ENCODE results near the gene BIVM.

GRCh38 chr13:102771298-102772041, 27.4 kb upstream of the BIVM start:
- TF ChIP-seq POLR2AphosphoS5 (IDR thresholded peaks at IDR 0.05), result no peak
- no peak for TF ChIP-seq CTCF (IDR thresholded peaks at IDR 0.05)
